Measurements from ENCODE around the gene ZNF582.

The ZNF582 gene

DNA sequence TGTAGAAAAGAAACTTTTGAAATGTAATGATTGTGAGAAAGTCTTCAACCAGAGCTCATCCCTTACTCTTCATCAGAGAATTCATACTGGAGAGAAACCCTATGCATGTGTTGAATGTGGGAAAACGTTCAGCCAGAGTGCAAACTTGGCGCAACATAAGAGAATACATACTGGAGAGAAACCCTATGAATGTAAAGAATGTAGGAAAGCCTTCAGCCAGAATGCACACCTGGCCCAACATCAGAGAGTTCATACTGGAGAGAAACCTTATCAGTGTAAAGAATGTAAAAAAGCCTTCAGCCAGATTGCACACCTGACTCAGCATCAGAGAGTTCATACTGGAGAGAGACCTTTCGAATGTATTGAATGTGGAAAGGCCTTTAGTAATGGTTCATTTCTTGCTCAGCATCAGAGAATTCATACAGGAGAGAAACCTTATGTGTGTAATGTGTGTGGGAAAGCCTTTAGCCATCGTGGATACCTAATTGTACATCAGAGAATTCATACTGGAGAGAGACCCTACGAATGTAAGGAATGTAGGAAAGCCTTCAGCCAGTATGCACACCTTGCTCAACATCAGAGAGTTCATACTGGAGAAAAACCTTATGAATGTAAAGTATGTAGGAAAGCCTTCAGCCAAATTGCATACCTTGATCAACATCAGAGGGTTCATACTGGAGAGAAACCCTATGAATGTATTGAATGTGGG is 30.1 kb upstream of the ZNF582 start:
- TF ChIP-seq EZH2phosphoT487 (IDR thresholded peaks at IDR 0.05; ENCODE audit: low read length) (no peak), EZH2 (optimal IDR thresholded peaks at IDR 0.05; ENCODE audit: low read depth, low read length) (no peak)
- TF ChIP-seq, protein P1, sequence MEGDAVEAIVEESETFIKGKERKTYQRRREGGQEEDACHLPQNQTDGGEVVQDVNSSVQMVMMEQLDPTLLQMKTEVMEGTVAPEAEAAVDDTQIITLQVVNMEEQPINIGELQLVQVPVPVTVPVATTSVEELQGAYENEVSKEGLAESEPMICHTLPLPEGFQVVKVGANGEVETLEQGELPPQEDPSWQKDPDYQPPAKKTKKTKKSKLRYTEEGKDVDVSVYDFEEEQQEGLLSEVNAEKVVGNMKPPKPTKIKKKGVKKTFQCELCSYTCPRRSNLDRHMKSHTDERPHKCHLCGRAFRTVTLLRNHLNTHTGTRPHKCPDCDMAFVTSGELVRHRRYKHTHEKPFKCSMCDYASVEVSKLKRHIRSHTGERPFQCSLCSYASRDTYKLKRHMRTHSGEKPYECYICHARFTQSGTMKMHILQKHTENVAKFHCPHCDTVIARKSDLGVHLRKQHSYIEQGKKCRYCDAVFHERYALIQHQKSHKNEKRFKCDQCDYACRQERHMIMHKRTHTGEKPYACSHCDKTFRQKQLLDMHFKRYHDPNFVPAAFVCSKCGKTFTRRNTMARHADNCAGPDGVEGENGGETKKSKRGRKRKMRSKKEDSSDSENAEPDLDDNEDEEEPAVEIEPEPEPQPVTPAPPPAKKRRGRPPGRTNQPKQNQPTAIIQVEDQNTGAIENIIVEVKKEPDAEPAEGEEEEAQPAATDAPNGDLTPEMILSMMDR (IDR thresholded peaks at IDR 0.05; ENCODE audit: low read length): no peak
- no peaks in the 10 kb centered on the region for H3K9me2 ChIP-seq (replicated peaks; ENCODE audit: insufficient read depth, low read length)
- no peak for DNase-seq
- no peaks in the 10 kb centered on the region for H3K79me2 ChIP-seq (ENCODE audit: low read length)
- H3K9ac ChIP-seq (ENCODE audit: low read length): no peak overlapping the region
- peaks cover 6% of the 10 kb centered on the region for H3K9me3 ChIP-seq (replicated peaks; ENCODE audit: insufficient read depth, low read length)
- no peaks in the 10 kb centered on the region for H3K27me3 ChIP-seq (replicated peaks; ENCODE audit: insufficient read depth, low read length)
- H3K4me1 ChIP-seq (ENCODE audit: low read length): no peaks in the 10 kb centered on the region
- no peaks in the 10 kb centered on the region for H3F3A ChIP-seq (ENCODE audit: insufficient read depth, low read length)
- no peak overlapping the region for H3K27ac ChIP-seq (ENCODE audit: low read length)
- no peak overlapping the region for H3K4me3 ChIP-seq (ENCODE audit: low read length)
- H3K36me3 ChIP-seq (replicated peaks; ENCODE audit: insufficient read depth, low read length): peaks cover 15% of the 10 kb centered on the region; the same call in 1 of the 2 replicates
- no peak overlapping the region for H3K4me2 ChIP-seq (ENCODE audit: low read depth, low read length)
- H4K20me1 ChIP-seq (ENCODE audit: insufficient read depth, low read length): no peaks in the 10 kb centered on the region
- no peak overlapping the region for H2AFZ ChIP-seq (ENCODE audit: low read length)

DNA sequence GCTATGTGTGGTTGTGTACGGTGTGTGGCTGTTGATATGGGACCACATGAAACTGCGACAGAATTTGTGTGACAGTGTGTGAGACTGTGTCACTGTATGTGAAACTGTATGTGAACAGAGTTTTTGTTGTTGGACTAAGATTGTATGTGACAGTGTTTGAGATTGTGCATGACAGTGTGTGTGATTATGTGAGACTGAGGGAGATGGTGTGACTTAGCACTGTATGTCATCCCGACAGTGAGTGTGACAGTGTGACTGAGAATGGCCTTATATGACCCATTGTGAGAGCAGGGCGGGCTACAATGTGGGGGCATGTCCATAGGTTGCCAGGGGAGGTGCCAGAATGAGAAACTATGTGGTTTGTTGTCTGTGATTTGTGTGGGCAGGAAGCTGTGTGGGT is 11.7 kb upstream of the ZNF582 start:
- no peak overlapping the region for H3K27ac ChIP-seq (ENCODE audit: low read length)
- no peak for DNase-seq

GRCh38 chr19:56404705-56405056 is 11.3 kb upstream of the ZNF582 start:
- Histone ChIP-seq H3K4me3 (ENCODE audit: low read length) (peak overlapping the region; percentile 77), H3K9ac (ENCODE audit: low read length) (peak overlapping the region; percentile 85; the same call in 1 of the 2 replicates), H3K27me3 (replicated peaks; ENCODE audit: insufficient read depth, low read length) (no peaks in the 10 kb centered on the region), H3K4me1 (ENCODE audit: low read length) (peaks cover 6% of the 10 kb centered on the region; the same call in 1 of the 2 replicates), H3K9me3 (replicated peaks; ENCODE audit: insufficient read depth, low read length) (no peaks in the 10 kb centered on the region), H3K4me2 (ENCODE audit: low read depth, low read length) (peak overlapping the region; percentile 89), H3K27ac (ENCODE audit: low read length) (no peak overlapping the region), H3F3A (ENCODE audit: insufficient read depth, low read length) (no peaks in the 10 kb centered on the region), H4K20me1 (ENCODE audit: insufficient read depth, low read length) (no peaks in the 10 kb centered on the region), H3K36me3 (replicated peaks; ENCODE audit: insufficient read depth, low read length) (no peaks in the 10 kb centered on the region; the same call in 1 of the 2 replicates), H3K79me2 (ENCODE audit: low read length) (0 out of 2 replicates have a peak, but pooled peaks cover 7% of the 10 kb centered on the region), H3K9me2 (replicated peaks; ENCODE audit: insufficient read depth, low read length) (no peaks in the 10 kb centered on the region), H2AFZ (ENCODE audit: low read length) (peak overlapping the region; percentile 98)
- DNase-seq: peak; percentile 8
- TF ChIP-seq EZH2 (optimal IDR thresholded peaks at IDR 0.05; ENCODE audit: low read depth, low read length) (no peak), EZH2phosphoT487 (IDR thresholded peaks at IDR 0.05; ENCODE audit: low read length) (no peak)
- TF ChIP-seq, protein P1 (IDR thresholded peaks at IDR 0.05; ENCODE audit: low read length): no peak

More for the DNA sequence above, 11.7 kb upstream of the ZNF582 start:
- Histone ChIP-seq H4K20me1 (ENCODE audit: insufficient read depth, low read length) (no peaks in the 10 kb centered on the region), H3K4me1 (ENCODE audit: low read length) (peaks cover 6% of the 10 kb centered on the region; the same call in 1 of the 2 replicates), H3F3A (ENCODE audit: insufficient read depth, low read length) (no peaks in the 10 kb centered on the region), H3K9me2 (replicated peaks; ENCODE audit: insufficient read depth, low read length) (no peaks in the 10 kb centered on the region), H3K9ac (ENCODE audit: low read length) (no peak overlapping the region), H3K79me2 (ENCODE audit: low read length) (0 out of 2 replicates have a peak, but pooled peaks cover 7% of the 10 kb centered on the region), H3K4me2 (ENCODE audit: low read depth, low read length) (peak overlapping the region; percentile 89; the same call in 1 of the 2 replicates), H2AFZ (ENCODE audit: low read length) (no peak overlapping the region), H3K9me3 (replicated peaks; ENCODE audit: insufficient read depth, low read length) (no peaks in the 10 kb centered on the region), H3K4me3 (ENCODE audit: low read length) (peak overlapping the region; percentile 77), H3K36me3 (replicated peaks; ENCODE audit: insufficient read depth, low read length) (no peaks in the 10 kb centered on the region; the same call in 1 of the 2 replicates), H3K27me3 (replicated peaks; ENCODE audit: insufficient read depth, low read length) (no peaks in the 10 kb centered on the region)
- TF ChIP-seq EZH2phosphoT487 (IDR thresholded peaks at IDR 0.05; ENCODE audit: low read length) (no peak), EZH2 (optimal IDR thresholded peaks at IDR 0.05; ENCODE audit: low read depth, low read length) (no peak)
- TF ChIP-seq, protein P1 (IDR thresholded peaks at IDR 0.05; ENCODE audit: low read length): no peak
